Measurements from ENCODE around the gene ENKUR. TPM values are rescaled to one million over a fixed set of nuclear protein-coding genes. Genes with fewer than 3 reads are reported as not detected.

The ENKUR gene
- total and polyA plus RNA-seq, 10 of the 15 experiments (the other 5 are each of a cell fraction or from before 2014, with no cell fraction given): 0.01 to 0.19 (median 0.11) TPM; not detected in 6

DNA sequence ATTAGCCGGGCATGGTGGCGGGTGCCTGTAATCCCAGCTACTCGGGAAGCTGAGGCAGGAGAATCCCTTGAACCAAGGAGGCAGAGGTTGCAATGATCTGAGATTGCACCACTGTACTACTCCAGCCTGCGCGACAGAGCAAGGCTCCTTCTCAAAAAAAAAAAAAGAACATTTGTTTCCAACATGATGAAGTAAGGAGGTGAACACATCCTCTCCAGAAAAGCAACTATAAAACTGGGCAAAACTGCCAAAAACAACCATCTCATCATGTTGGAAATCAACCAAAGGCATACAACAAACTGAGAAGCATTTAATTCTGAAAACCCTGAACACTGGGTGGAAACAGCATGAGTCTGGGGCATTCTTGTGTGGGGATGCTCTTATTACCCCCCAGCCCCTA is 77.9 kb downstream of the ENKUR start (continued):
- TF ChIP-seq, protein P1, sequence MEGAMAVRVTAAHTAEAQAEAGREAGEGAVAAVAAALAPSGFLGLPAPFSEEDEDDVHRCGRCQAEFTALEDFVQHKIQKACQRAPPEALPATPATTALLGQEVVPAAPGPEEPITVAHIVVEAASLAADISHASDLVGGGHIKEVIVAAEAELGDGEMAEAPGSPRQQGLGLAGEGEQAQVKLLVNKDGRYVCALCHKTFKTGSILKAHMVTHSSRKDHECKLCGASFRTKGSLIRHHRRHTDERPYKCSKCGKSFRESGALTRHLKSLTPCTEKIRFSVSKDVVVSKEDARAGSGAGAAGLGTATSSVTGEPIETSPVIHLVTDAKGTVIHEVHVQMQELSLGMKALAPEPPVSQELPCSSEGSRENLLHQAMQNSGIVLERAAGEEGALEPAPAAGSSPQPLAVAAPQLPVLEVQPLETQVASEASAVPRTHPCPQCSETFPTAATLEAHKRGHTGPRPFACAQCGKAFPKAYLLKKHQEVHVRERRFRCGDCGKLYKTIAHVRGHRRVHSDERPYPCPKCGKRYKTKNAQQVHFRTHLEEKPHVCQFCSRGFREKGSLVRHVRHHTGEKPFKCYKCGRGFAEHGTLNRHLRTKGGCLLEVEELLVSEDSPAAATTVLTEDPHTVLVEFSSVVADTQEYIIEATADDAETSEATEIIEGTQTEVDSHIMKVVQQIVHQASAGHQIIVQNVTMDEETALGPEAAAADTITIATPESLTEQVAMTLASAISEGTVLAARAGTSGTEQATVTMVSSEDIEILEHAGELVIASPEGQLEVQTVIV (IDR thresholded peaks at IDR 0.05; ENCODE audit: borderline replicate concordance, partially characterized antibody): no peak
- TF ChIP-seq ZNF622 (IDR thresholded peaks at IDR 0.05) (no peak), RBBP5 (conservative IDR thresholded peaks at IDR 0.05) (no peak)

DNA sequence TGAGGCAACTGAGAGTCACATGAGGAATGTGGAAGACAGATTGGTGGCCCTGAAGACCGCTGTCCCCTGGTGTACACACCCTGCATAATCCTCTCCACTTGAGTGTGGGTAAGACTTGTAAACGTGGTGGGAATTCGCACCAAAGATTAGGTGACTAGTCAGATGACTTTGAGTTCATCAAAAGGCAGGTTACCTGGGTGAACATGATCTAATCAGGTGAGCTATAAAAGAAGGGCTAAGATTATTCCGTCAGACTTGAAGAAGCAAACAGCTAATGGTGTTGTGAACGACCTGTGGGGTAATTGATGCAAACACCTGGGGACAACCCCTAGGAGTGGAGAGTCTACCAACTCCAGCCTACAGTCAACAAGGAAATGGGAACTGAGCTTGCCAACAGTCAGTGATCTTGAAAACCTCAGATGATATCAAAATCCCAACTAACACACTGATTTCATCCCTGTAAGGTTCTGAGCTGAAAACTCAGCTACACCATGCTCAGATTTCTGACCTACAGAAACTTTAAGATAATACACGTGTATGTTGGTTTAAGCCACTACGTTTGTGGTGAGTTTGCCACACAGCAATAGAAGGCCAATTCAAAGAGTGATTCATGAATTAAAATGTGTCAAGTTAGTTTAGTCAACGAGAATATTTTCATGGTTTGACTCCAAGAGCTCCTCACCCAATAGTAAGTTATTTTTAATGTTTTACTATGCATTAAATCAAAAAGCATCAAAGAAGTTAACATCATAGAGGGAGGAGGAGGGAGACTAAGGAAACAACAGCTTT is 80.3 kb downstream of the ENKUR start:
- no peaks in the 10 kb centered on the region for H3K36me3 ChIP-seq (ENCODE audit: control insufficient read depth in 2 of 2, insufficient read depth in 2 of 2, low read length in 1 of 2)
- H3K4me1 ChIP-seq (ENCODE audit: control insufficient read depth, insufficient read depth, low read length): no peaks in the 10 kb centered on the region
- in situ Hi-C loops (cut with MboI): no loop called here
- CTCF ChIA-PET: interaction anchor here (0.9 to 2.0 kb wide), 9 partner anchors 10 to 292 kb away, joined by 3 to 11 read pairs (median 5); no protein-coding TSS in a partner anchor
- no TSS peak for BruUV-seq (replicated peaks)
- no peak overlapping the region for H3K9ac ChIP-seq (ENCODE audit: control insufficient read depth, insufficient read depth, low read length)
- H4K20me1 ChIP-seq (ENCODE audit: control insufficient read depth, insufficient read depth): no peaks in the 10 kb centered on the region
- WGBS (ENCODE audit: insufficient coverage, insufficient replicate concordance, low lambda C conversion rate, missing lambda C conversion rate): 51% methylated on average over 8 of the region's 8 CpGs
- ATAC-seq: peak; percentile 29
- H3K9me3 ChIP-seq (replicated peaks; ENCODE audit: control insufficient read depth, insufficient read depth, low read length): no peaks in the 10 kb centered on the region; the same call in 2 of the 3 replicates
- H3K4me3 ChIP-seq: no peak overlapping the region
- H3K27me3 ChIP-seq (replicated peaks in 1 of 2; ENCODE audit: control insufficient read depth in 2 of 2, insufficient read depth in 2 of 2, low read length in 1 of 2): no peaks in the 10 kb centered on the region
- no peak for FAIRE-seq
- no peak for DNase-seq (ENCODE audit: low read depth, low spot score)
- RAD21 ChIA-PET (ENCODE audit: unreplicated experiment): interaction anchor here (0.7 to 11.4 kb wide), 7 partner anchors 10 to 35 kb away, joined by 3 to 274 read pairs (median 4); partner anchors contain the start of gene PRTFDC1
- no peak overlapping the region for H2AFZ ChIP-seq (ENCODE audit: control insufficient read depth, low read depth, low read length)
- SMC1A ChIA-PET (ENCODE audit: uncharacterized antibody, unreplicated experiment): interaction anchor here (0.6 to 11.7 kb wide), 19 partner anchors 10 to 318 kb away, joined by 3 to 338 read pairs (median 4); no protein-coding TSS in a partner anchor
- H3K27ac ChIP-seq (ENCODE audit: control insufficient read depth, insufficient read depth): no peak overlapping the region
- POLR2A ChIA-PET: interaction anchor here (0.8 to 9.1 kb wide), 5 partner anchors 14 to 80 kb away, joined by 3 to 103 read pairs (median 3); partner anchors contain the start of genes ENKUR, PRTFDC1 and THNSL1
- H3K4me2 ChIP-seq (ENCODE audit: control insufficient read depth, insufficient read depth): no peak overlapping the region
- intact Hi-C loops (cut with micrococcal nuclease; ENCODE audit: unreplicated experiment): no loop called here
- no peaks in the 10 kb centered on the region for H3K79me2 ChIP-seq (ENCODE audit: control insufficient read depth, insufficient read depth, low read length)
- TF ChIP-seq, protein P2, sequence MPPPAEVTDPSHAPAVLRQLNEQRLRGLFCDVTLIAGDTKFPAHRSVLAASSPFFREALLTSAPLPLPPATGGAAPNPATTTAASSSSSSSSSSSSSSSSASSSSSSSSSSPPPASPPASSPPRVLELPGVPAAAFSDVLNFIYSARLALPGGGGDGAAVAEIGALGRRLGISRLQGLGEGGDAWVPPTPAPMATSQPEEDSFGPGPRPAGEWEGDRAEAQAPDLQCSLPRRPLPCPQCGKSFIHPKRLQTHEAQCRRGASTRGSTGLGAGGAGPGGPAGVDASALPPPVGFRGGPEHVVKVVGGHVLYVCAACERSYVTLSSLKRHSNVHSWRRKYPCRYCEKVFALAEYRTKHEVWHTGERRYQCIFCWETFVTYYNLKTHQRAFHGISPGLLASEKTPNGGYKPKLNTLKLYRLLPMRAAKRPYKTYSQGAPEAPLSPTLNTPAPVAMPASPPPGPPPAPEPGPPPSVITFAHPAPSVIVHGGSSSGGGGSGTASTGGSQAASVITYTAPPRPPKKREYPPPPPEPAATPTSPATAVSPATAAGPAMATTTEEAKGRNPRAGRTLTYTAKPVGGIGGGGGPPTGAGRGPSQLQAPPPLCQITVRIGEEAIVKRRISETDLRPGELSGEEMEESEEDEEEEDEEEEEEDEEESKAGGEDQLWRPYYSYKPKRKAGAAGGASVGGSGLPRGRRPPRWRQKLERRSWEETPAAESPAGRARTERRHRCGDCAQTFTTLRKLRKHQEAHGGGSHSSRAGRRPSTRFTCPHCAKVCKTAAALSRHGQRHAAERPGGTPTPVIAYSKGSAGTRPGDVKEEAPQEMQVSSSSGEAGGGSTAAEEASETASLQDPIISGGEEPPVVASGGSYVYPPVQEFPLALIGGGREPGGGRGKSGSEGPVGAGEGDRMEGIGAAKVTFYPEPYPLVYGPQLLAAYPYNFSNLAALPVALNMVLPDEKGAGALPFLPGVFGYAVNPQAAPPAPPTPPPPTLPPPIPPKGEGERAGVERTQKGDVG (CRISPR knock-in tag; IDR thresholded peaks at IDR 0.05): no peak
- no peak for TF ChIP-seq CBFB (IDR thresholded peaks at IDR 0.05; ENCODE audit: low read depth)
- TF ChIP-seq, protein P3, sequence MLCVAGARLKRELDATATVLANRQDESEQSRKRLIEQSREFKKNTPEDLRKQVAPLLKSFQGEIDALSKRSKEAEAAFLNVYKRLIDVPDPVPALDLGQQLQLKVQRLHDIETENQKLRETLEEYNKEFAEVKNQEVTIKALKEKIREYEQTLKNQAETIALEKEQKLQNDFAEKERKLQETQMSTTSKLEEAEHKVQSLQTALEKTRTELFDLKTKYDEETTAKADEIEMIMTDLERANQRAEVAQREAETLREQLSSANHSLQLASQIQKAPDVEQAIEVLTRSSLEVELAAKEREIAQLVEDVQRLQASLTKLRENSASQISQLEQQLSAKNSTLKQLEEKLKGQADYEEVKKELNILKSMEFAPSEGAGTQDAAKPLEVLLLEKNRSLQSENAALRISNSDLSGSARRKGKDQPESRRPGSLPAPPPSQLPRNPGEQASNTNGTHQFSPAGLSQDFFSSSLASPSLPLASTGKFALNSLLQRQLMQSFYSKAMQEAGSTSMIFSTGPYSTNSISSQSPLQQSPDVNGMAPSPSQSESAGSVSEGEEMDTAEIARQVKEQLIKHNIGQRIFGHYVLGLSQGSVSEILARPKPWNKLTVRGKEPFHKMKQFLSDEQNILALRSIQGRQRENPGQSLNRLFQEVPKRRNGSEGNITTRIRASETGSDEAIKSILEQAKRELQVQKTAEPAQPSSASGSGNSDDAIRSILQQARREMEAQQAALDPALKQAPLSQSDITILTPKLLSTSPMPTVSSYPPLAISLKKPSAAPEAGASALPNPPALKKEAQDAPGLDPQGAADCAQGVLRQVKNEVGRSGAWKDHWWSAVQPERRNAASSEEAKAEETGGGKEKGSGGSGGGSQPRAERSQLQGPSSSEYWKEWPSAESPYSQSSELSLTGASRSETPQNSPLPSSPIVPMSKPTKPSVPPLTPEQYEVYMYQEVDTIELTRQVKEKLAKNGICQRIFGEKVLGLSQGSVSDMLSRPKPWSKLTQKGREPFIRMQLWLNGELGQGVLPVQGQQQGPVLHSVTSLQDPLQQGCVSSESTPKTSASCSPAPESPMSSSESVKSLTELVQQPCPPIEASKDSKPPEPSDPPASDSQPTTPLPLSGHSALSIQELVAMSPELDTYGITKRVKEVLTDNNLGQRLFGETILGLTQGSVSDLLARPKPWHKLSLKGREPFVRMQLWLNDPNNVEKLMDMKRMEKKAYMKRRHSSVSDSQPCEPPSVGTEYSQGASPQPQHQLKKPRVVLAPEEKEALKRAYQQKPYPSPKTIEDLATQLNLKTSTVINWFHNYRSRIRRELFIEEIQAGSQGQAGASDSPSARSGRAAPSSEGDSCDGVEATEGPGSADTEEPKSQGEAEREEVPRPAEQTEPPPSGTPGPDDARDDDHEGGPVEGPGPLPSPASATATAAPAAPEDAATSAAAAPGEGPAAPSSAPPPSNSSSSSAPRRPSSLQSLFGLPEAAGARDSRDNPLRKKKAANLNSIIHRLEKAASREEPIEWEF (IDR thresholded peaks at IDR 0.05; ENCODE audit: insufficient replicate concordance, low read depth, low read length): no peak
- no peak for TF ChIP-seq GABPA (IDR thresholded peaks at IDR 0.05; ENCODE audit: low read depth)
- no peak for TF ChIP-seq HCFC1 (IDR thresholded peaks at IDR 0.05; ENCODE audit: low read length)
